SU-DHL-6 (cell line): Measurements from ENCODE around the gene ATL3.
"Not testable (repeated sequence)": the region's sequence is repeated elsewhere in the genome, so short reads cannot be mapped to it uniquely, and the experiment has no call there.

ENCODE experiments used
- H2AFZ ChIP-seq: fragments of 200-600 bp; sonication (generic); 2 replicates; pipeline ENCODE4 v1.6.1; 2014; ENCODE audit warnings: low read depth, mild to moderate bottlenecking, moderate library complexity, mixed read lengths, antibody characterized with exemption, low read length; ENCODE audit not compliant: severe bottlenecking
- H3F3A ChIP-seq: fragments of 200-600 bp; shearing (Covaris generic); 2 replicates; pipeline ENCODE4 v1.6.0; 2016; ENCODE audit warnings: antibody characterized with exemption, mild to moderate bottlenecking; ENCODE audit not compliant: insufficient read depth
- H3K27ac ChIP-seq: fragments of 200-600 bp; sonication (generic); 2 replicates; pipeline ENCODE4 v1.5.1; 2016; ENCODE audit warnings: low read depth, mild to moderate bottlenecking, low read length, moderate library complexity, mixed read lengths
- H3K27me3 ChIP-seq: fragments of 200-600 bp; sonication (generic), shearing (Covaris generic); 2 replicates; pipeline ENCODE4 v1.6.0; 2014; ENCODE audit warnings: mild to moderate bottlenecking, low read length
- H3K36me3 ChIP-seq: fragments of 200-600 bp; sonication (generic); 2 replicates; pipeline ENCODE4 v1.6.1; 2014; ENCODE audit warnings: mild to moderate bottlenecking, low read length, mixed read lengths
- H3K4me2 ChIP-seq: fragments of 300-600, 200-600 bp; shearing (Covaris generic), sonication (generic); 2 replicates; pipeline ENCODE4 v1.6.0; 2014; ENCODE audit warnings: low read length, low read depth, mild to moderate bottlenecking; ENCODE audit not compliant: poor library complexity, severe bottlenecking
- H3K4me3 ChIP-seq: fragments of 200-600 bp; sonication (generic); 2 replicates; pipeline ENCODE4 v1.5.1; 2014; ENCODE audit warnings: antibody characterized with exemption, low read length, mild to moderate bottlenecking, mixed read lengths; ENCODE audit not compliant: insufficient read depth, poor library complexity, severe bottlenecking
- H3K79me2 ChIP-seq: fragments of 200-600 bp; sonication (generic); 2 replicates; pipeline ENCODE4 v1.6.1; 2014; ENCODE audit warnings: mild to moderate bottlenecking, low read length, moderate library complexity; ENCODE audit not compliant: insufficient read depth
- H3K9ac ChIP-seq: fragments of 200-600 bp; sonication (generic); 2 replicates; pipeline ENCODE4 v1.7.0; 2014; ENCODE audit warnings: mild to moderate bottlenecking, low read length
- H3K9me2 ChIP-seq: fragments of 200-600 bp; sonication (generic); replicated peaks from 2 replicates; pipeline ENCODE4 v1.6.1; 2014; ENCODE audit warnings: low read length; ENCODE audit not compliant: insufficient read depth
- H3K9me3 ChIP-seq: fragments of 200-600 bp; sonication (generic); 2 replicates; pipeline ENCODE4 v1.6.1; 2014; ENCODE audit warnings: low read length, mixed read lengths; ENCODE audit not compliant: insufficient read depth
- H4K20me1 ChIP-seq: fragments of 200-600 bp; sonication (generic); 2 replicates; pipeline ENCODE4 v1.6.1; 2014; ENCODE audit warnings: low read depth, mild to moderate bottlenecking, antibody characterized with exemption, low read length, moderate library complexity, mixed read lengths
- CTCF ChIP-seq: fragments of 200-600 bp; sonication (generic); IDR thresholded peaks from one replicate; pipeline ENCODE4 v1.5.1; 2017; ENCODE audit warnings: antibody characterized with exemption, mild to moderate bottlenecking, low read length, moderate library complexity; ENCODE audit not compliant: insufficient read depth, poor library complexity, severe bottlenecking
- EZH2phosphoT487 ChIP-seq: fragments of 200-600 bp; sonication (generic), shearing (Covaris generic); conservative IDR thresholded peaks from 2 replicates; pipeline ENCODE4 v1.6.1; 2018; ENCODE audit warnings: mild to moderate bottlenecking, antibody characterized with exemption, low read length, moderate library complexity, mixed read lengths

Gene ATL3

DNA sequence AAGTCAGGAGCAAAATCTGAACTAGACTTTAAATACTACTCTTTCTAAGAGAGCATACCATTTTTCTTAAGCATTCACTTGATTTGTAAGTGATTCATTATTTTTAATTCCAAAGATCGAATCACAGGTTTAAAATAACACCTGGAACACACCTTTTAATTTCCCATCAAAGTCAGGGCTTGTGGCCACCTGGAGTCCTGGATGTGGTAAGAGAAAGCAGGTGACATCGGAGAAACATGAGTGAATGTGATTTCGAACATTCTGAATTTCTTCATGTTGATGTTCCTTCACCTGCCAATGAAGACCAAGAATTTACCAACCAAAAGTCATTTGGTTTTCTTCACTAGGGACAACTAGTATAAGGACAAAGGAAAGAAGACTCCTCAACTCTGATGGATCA is 28.0 kb downstream of the ATL3 start:
- H3K4me2 ChIP-seq: no peak overlapping the region
- no peak overlapping the region for H3K27ac ChIP-seq
- no peak overlapping the region for H2AFZ ChIP-seq
- no peaks in the 10 kb centered on the region for H4K20me1 ChIP-seq
- no peaks in the 10 kb centered on the region for H3K79me2 ChIP-seq
- H3K9ac ChIP-seq: no peak overlapping the region
- H3F3A ChIP-seq: no peaks in the 10 kb centered on the region
- no peaks in the 10 kb centered on the region for H3K9me2 ChIP-seq
- TF ChIP-seq EZH2phosphoT487 (no peak), CTCF (no peak)
- peaks cover 17% of the 10 kb centered on the region; the same call in 1 of the 2 replicates for H3K36me3 ChIP-seq
- no peaks in the 10 kb centered on the region for H3K27me3 ChIP-seq
- H3K4me3 ChIP-seq: no peak overlapping the region
- no peaks in the 10 kb centered on the region for H3K9me3 ChIP-seq

DNA sequence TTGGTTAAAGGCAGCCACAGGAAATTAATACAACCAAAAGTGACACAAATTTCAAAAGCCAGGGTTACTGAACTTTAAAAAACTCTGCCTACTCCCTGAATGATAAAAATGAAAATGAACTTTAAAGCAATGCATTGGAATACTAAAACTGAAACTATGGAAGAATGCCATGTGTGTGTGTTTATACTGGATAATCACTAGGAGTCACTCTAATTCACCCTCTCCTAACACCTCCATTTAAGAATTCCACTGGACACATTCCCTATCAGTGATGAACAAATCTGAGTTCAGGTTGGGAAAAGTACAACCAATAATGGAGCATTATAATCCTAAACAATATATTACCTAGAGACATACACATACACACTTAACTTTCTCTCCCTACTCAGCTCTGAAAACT is 29.4 kb downstream of the ATL3 start:
- Histone ChIP-seq H3K4me3 (no peak overlapping the region), H3K9me3 (no peaks in the 10 kb centered on the region), H4K20me1 (no peaks in the 10 kb centered on the region), H2AFZ (no peak overlapping the region), H3K36me3 (peaks cover 17% of the 10 kb centered on the region; the same call in 1 of the 2 replicates), H3K9me2 (no peaks in the 10 kb centered on the region), H3K4me2 (no peak overlapping the region), H3K79me2 (no peaks in the 10 kb centered on the region), H3K27me3 (no peaks in the 10 kb centered on the region), H3K9ac (no peak overlapping the region), H3K27ac (no peak overlapping the region), H3F3A (no peaks in the 10 kb centered on the region)
- TF ChIP-seq EZH2phosphoT487 (no peak), CTCF (no peak)

DNA sequence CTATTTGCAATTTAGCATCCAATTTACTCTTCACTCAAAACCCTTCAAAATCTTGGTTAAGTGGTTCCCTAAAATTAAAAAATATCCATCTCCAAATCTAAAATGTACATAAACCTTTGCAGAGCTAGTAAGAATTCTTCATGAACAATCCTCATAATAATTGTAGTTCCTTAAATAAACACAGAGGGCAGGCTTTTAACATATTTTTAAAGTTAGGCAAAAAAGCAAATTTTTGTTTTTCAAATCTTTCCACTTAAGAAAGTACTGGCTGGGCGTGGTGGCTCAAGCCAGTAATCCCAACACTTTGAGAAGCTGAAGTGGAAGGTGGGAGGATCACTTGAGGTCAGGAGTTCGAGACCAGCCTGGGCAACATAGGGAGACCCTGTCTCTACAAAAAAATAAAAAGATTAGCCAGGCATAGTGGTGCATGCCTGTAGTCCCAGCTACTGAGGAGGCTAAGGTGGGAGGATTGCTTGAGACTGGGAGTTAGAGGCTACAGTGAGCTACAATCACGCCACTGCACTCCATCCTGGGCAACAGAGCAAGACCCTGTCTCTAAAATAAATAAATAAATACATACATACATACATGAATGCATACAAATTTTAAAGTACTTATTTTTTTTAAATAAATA is 31.9 kb downstream of the ATL3 start:
- Histone ChIP-seq H3K79me2 (no peaks in the 10 kb centered on the region), H3K4me2 (no peak overlapping the region), H3K4me3 (no peak overlapping the region), H4K20me1 (no peaks in the 10 kb centered on the region), H3K27me3 (no peaks in the 10 kb centered on the region), H3K27ac (no peak overlapping the region), H3K9ac (no peak overlapping the region), H3K9me2 (no peaks in the 10 kb centered on the region), H3K36me3 (peaks cover 19% of the 10 kb centered on the region; the same call in 1 of the 2 replicates), H3F3A (no peaks in the 10 kb centered on the region), H3K9me3 (no peaks in the 10 kb centered on the region), H2AFZ (no peak overlapping the region)
- TF ChIP-seq CTCF (peak; percentile 25), EZH2phosphoT487 (no peak)

DNA sequence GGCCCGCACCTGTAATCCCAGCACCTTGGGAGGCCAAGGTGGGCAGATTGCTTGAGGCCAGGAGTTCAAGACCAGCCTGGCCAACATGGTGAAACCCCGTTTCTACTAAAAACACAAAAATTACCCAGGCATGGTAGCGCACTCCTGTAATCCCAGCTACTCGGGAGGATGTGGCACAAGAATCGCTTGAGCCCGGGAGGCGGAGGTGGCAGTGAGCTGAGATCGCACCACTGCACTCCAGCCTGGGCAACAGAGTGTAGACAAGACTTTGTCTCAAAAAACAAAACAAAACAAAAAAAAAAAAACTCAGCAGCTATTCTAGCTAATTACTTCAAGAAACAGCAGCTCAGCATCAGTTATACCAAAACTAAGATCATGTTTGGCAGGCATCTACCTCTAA is 32.7 kb downstream of the ATL3 start:
- not testable (repeated sequence) for H3K4me3 ChIP-seq, H2AFZ ChIP-seq, H3K9me3 ChIP-seq, H3K27me3 ChIP-seq, H3K27ac ChIP-seq, H4K20me1 ChIP-seq, H3F3A ChIP-seq, H3K9ac ChIP-seq, H3K79me2 ChIP-seq, H3K4me2 ChIP-seq, H3K9me2 ChIP-seq
- peaks cover 19% of the 10 kb centered on the region; the same call in 1 of the 2 replicates for H3K36me3 ChIP-seq
